Stimulated activated CD8-positive, alpha-beta memory T cell treated with anti-CD3 and anti-CD28 coated beads, Interleukin-15, amount 100 ng/mL, for 24 hours (primary cell): ENCODE data around the gene TNFAIP8L2.
"Not testable (repeated sequence)": the region's sequence is repeated elsewhere in the genome, so short reads cannot be mapped to it uniquely, and the experiment has no call there.

Source experiments
- DNase-seq: peaks from one replicate; pipeline ENCODE4 v3.0.0-alpha.2; 2020; ENCODE audit warnings: low read depth

TNFAIP8L2 gene

GRCh38 chr1:151146072-151146411 is 10.4 kb upstream of the TNFAIP8L2 start:
- DNase-seq, result no peak

- DNase-seq, result peak; percentile 68
Observed at GRCh38 chr1:151146412-151147131, 9.9 kb upstream of the TNFAIP8L2 start, which contains the start of gene SEMA6C. Gene SEMA6C, minus strand, starts transcription at chr1:151146631. Its CDS starts 4,010 bp downstream, at chr1:151142621.

DNA sequence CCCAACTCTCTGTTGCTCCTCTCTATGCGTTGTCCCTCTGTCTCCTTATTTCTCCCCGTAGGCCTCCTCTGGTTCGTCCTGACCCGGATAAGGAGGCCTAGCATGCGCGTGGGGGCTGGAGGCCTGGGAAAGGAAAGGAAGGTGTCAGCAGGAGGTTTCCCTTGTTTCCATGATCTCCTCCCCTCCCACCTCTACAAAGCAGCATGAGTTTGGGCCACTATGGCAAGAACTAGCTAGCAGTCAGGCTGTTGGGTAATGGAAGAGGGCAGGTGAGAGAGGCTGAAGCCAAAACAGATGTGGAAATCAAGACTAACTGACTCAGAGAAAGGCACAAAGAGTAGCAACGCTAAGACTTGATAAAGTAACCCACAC is 9.3 kb upstream of the TNFAIP8L2 start:
- no peak for DNase-seq

DNA sequence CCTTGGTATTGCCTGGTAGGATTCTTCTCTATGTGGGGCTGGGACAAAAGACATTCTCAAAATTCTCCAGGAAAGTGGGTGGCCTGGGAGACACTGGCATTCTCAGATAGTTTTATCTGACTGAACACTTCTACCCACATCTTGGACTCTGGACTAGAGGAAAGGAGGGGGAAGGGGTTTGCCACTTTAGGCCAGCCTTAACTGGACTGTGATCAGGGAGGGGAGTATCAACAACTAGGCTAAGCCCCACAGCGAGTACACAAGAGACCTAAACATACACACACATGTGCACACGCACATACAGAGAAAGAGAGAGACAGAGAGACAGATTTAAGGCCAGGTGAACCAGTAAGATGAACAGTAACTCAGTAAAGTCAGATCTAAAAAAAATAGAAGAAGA is 8.8 kb upstream of the TNFAIP8L2 start:
- no peak for DNase-seq

- DNase-seq, result no peak
Observed at GRCh38 chr1:151157067-151157531, 650 bp downstream of the TNFAIP8L2 start.

GRCh38 chr1:151158326-151158725 is 1.9 kb downstream of the TNFAIP8L2 start:
- no peak for DNase-seq

DNA sequence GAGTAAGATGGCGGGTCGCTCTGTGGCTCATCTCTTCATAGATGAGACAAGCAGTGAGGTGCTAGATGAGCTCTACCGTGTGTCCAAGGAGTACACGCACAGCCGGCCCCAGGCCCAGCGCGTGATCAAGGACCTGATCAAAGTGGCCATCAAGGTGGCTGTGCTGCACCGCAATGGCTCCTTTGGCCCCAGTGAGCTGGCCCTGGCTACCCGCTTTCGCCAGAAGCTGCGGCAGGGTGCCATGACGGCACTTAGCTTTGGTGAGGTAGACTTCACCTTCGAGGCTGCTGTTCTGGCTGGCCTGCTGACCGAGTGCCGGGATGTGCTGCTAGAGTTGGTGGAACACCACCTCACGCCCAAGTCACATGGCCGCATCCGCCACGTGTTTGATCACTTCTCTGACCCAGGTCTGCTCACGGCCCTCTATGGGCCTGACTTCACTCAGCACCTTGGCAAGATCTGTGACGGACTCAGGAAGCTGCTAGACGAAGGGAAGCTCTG is 2.4 kb downstream of the TNFAIP8L2 start:
- DNase-seq, result no peak

DNA sequence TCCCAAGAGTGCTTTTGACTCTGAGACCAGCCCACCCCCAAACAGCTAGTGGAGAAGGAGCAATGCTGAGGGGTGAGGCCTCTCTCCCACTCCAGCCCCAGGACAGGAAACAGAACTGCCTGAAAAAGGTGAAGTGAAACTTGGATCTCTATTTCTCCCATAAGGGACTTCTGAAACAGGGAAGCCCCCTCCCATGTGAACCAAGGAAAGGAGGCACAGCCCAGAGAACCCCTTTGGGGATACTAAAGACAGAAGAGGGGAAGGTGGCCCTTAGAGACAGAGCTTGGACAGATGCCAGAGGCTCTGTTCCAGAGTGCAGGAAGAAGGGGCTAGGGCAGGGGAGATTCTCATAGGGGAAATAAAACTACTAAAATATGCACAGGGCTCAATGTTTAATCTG is 2.9 kb downstream of the TNFAIP8L2 start:
- DNase-seq, result no peak

DNA sequence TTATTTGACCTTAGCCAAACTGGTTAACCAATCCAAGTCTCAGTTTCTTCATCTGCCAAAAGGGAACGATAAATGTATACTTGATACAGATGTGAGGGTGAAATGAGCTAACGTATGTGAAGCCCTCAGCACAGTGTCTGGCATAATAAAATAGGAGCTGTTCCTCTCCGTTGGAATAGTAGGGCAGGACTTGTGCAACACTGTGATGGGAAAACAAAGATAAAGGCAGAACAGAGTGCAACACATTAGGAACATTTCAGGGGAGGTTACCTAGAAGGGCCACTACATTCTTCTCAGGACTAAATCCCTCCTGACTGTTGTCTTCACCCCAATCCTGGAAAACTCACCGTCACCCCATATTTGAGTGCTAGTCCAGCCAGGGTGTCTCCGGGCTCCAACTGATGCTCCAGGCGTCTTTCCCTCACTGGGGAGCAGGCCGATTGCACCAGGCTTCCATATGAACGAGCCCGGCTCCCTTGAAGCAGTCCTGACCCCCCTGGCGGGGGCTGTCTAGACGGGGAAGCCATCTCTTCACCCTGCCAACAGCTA is 8.4 kb downstream of the TNFAIP8L2 start:
- no peak for DNase-seq

GRCh38 chr1:151165281-151165737 is 8.9 kb downstream of the TNFAIP8L2 start:
- DNase-seq, result no peak

DNA sequence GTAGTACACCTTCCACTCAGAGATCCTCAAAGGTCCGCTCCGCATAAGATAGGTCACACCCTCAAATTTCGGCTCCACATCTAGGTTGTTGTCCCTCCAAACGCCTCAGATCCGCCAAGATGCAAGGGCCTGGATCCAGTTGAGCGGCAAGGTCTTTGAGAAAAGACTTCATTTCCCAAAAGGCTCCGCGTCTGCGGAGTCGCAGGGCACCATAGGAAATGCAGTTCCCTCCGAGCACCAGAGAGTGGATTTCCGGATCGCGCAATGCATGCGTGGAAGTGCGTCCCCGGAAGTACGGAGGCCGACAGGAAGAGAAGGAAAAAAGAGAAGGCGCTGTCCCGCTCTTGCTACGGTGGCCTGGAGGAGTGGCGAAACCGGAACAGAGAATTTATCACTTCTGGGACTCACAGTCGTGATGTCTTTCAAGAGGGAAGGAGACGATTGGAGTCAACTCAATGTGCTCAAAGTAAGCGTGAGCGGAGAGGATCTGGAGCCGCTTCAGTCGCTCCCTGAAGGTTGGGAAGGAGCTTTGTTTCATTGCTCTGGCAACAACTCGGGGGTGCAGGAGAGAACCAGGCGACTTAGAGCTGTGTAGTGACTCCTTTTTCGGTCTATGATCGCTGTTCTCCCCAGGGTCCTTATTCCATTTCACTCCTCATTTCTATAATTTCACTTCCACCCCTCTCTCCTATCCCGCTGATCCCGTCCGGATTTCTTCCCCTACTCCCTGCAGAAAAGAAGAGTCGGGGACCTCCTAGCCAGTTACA is 9.5 kb downstream of the TNFAIP8L2 start, which contains the start of the genes LYSMD1 and SCNM1:
Gene LYSMD1, minus strand, starts transcription at position 165 of the 767 bp plus-strand sequence. CDS start 644 bp downstream, outside the sequence.
Gene SCNM1, plus strand, starts transcription at position 407 of the 767 bp plus-strand sequence. Its CDS starts 9 bp downstream, at position 416.
- DNase-seq, result peak; percentile 71

DNA sequence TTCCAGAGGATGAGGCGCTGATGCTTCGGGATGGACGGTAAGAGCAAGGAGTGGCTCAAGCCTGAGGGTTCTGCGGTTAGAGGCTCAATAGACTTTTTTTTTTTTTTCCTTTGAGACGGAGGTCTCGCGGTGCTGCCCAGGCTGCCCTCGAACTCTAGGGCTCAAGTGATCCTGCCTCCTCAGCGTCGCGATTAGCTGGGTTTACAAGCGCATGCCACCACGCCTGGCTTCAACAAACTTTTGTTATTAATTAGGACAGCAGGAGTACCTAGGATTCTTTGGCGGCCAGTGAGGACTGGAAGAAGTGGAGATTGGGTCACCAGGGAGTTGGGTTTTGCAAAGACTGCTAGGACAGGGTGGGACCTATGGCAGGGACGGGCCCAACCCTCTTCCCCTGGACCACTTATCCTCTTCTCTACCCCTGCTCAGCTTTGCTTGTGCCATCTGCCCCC is 10.1 kb downstream of the TNFAIP8L2 start:
- no peak for DNase-seq

DNA sequence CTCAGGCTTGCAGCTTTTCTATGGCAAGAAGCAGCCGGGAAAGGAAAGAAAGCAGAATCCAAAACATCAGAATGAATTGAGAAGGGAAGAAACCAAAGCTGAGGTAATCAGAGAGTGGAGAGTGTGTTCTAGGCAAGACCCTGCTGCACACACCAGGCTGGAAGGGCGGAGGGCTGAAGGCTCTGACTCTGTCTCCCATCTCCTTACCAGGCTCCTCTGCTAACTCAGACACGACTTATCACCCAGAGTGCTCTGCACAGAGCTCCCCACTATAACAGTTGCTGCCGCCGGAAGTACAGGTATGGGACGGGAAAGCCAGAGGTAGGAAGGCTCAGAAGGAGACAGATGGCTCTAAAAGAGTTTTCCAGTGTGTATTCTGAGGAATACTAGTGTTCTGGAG is 10.7 kb downstream of the TNFAIP8L2 start:
- no peak for DNase-seq

DNA sequence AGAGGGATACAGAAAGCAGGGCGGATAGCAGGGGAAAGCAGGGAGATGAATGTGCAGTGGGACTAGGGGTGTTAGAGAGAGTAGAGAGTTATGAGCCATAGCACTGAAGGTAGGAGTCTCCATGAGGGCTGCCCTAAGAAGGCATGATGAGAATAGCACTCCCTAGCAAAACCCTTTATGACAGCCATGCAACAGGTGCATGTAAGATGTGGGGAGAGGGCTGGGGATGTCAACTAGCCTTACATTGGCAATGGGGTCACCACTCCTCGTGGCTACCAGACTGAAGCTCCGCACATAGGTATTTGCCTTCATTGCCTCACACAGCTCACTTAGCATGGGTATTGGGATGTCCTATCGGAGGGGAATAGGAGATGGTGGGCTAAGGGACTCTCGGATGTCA is 14.7 kb downstream of the TNFAIP8L2 start:
- DNase-seq, result no peak

- DNase-seq, result no peak
Observed at GRCh38 chr1:151175041-151175741, 18.7 kb downstream of the TNFAIP8L2 start.

DNA sequence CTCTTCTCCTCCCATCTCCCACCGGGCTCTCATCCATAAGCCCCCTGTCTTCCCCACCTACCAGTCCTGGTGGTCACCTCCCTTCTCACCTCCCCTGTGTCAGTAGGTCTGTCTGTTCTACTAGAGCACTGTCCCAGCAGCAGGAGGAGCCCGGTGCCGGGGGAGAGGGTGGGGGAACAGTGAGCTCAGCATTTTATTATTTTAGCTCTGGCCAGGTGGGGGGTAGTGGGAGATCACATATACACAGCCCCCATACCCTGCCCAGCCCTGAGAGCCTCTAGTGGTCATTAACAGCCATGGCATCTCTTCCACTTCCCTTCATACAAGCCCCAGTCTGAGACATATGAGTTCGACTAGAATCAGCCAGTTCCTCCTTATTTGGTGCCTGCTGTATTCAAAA is 19.4 kb downstream of the TNFAIP8L2 start, which contains the start of gene TMOD4:
Gene TMOD4, minus strand, starts transcription at position 119 of the 400 bp plus-strand sequence. CDS start 1,106 bp downstream, outside the sequence.
- DNase-seq, result no peak

- no peak for DNase-seq
Observed at GRCh38 chr1:151176514-151177045, 20.1 kb downstream of the TNFAIP8L2 start.

- no peak for DNase-seq
Observed at GRCh38 chr1:151184211-151184610, 27.8 kb downstream of the TNFAIP8L2 start.

DNA sequence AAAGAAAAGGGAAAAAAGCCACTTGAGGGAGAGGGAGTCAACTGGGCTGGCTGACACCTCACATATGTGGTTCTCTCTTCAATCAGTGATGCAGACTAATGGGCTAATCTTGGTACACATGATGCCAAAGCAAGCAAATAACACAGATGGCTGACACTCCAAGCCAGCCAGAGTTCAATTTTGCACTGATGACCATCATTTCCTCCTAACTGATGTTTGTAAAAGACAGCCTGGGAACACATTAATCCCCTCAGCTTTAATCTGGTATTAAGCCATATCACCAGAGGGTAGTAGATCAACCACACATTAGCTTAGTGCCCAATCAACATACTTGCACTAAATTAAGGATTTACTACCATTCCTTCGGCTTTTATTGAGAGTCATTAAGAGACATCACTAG is 30.8 kb downstream of the TNFAIP8L2 start:
- DNase-seq, result no peak

DNA sequence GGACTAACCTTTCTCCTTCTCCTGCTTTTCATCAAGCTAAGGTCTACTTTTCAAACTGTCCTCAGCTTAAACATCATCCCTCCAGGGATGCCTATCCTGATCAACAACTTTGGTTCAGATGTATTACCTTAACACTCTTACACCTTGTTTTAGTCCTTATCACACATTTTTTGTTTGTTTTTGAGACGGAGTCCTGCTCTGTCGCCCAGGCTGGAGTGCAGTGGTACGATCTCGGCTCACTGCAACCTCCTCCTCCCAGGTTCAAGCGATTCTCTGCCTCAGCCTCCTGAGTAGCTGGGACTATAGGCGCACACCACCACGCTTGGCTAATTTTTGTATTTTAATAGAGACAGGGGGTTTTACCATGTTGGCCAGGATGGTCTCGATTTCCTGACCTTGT is 32.2 kb downstream of the TNFAIP8L2 start:
- DNase-seq, result not testable (repeated sequence)
